GM12865 (cell line): ENCODE data around the gene SYNPO2.

ENCODE experiments used
- DNase-seq: peaks from one replicate; pipeline ENCODE4 v3.0.0; 2010; ENCODE audit warnings: low read depth
- H3K4me3 ChIP-seq: 2 replicates; pipeline ENCODE4 v1.5.1; 2011; ENCODE audit warnings: mild to moderate bottlenecking, low read depth, low read length, control low read depth
- TF ChIP-seq, protein P1 (sequence below): IDR thresholded peaks from 2 replicates; pipeline ENCODE4 v1.5.1; 2011; ENCODE audit warnings: low read length, control low read depth, low read depth, inconsistent platforms; ENCODE audit not compliant: insufficient read depth; ENCODE audit errors: missing control alignments

Gene SYNPO2

GRCh38 chr4:118941799-118942198 lies 53.1 kb downstream of the SYNPO2 start:
- no peak overlapping the region for H3K4me3 ChIP-seq
- no peak for DNase-seq
- TF ChIP-seq, protein P1, sequence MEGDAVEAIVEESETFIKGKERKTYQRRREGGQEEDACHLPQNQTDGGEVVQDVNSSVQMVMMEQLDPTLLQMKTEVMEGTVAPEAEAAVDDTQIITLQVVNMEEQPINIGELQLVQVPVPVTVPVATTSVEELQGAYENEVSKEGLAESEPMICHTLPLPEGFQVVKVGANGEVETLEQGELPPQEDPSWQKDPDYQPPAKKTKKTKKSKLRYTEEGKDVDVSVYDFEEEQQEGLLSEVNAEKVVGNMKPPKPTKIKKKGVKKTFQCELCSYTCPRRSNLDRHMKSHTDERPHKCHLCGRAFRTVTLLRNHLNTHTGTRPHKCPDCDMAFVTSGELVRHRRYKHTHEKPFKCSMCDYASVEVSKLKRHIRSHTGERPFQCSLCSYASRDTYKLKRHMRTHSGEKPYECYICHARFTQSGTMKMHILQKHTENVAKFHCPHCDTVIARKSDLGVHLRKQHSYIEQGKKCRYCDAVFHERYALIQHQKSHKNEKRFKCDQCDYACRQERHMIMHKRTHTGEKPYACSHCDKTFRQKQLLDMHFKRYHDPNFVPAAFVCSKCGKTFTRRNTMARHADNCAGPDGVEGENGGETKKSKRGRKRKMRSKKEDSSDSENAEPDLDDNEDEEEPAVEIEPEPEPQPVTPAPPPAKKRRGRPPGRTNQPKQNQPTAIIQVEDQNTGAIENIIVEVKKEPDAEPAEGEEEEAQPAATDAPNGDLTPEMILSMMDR: no peak

DNA sequence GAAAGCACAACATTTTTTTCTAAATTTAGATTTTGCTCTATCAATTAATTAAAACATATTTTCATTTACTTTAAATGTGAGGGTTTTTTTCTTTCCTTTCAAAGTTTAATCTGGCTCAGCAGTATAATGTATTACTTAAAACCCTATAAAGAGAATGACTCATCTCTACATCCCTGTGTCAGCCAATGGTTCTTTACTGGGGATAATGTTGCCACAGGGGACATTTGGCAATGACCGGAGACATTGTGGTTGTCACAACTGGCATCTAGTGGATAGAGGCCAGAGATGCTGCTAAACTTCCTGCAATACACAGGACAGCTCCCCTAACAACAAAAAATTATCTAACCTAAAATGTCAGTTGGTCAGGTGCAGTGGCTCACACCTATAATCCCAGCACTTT lies 53.8 kb downstream of the SYNPO2 start:
- TF ChIP-seq, protein P1: no peak
- no peak for DNase-seq
- H3K4me3 ChIP-seq: no peak overlapping the region

DNA sequence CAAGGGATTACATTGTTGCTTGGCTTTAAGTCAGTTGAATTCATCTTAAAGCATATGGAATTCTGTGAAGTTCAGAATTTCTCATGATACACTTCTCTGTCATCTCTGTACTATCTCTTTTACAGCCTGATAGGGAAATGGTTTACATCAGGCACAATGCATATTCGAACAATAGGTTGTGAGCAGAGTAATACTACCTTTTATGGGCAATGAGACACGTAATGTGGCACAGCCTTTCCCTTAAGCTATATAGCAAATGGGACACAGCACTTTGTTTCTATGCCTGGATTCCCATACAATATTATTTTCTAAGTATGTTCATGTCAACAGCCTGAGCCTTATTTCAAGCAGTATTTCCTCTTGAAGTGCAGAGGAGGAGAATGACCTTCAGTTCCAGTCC lies 58.4 kb downstream of the SYNPO2 start:
- TF ChIP-seq, protein P1: no peak
- H3K4me3 ChIP-seq: no peak overlapping the region
- DNase-seq: no peak

- TF ChIP-seq, protein P1: no peak
- no peak for DNase-seq
- H3K4me3 ChIP-seq: no peak overlapping the region
Measured at GRCh38 chr4:118948545-118949144, 60.0 kb downstream of the SYNPO2 start.

DNA sequence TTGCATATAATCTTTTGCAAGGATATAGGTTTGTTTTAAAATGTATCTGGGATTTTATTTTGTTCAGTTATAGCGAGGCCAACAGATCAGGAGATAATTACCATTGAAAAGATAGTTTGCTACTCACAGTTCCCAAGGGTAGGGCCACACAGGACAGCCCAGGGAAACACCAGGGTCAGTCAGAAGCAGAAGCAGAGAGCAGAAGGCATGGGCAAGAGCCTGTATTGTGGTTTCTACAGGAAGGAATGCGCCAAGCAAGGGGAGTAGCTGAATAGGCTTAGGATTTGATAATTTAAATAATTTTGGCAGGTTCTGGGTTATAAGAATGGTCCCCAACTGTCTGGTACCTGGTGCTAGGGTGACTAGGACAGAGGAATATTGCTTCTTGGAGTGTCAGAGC lies 61.6 kb downstream of the SYNPO2 start:
- H3K4me3 ChIP-seq: no peak overlapping the region
- DNase-seq: no peak
- TF ChIP-seq, protein P1: no peak

- no peak overlapping the region for H3K4me3 ChIP-seq
- TF ChIP-seq, protein P1: no peak
- no peak for DNase-seq
Measured at GRCh38 chr4:118950929-118951570, 62.4 kb downstream of the SYNPO2 start.

GRCh38 chr4:118953276-118953675 lies 64.6 kb downstream of the SYNPO2 start:
- TF ChIP-seq, protein P1: no peak
- no peak for DNase-seq
- H3K4me3 ChIP-seq: no peak overlapping the region
